ENCODE measurements around the gene AVP.
"Not testable (repeated sequence)": the region's sequence is repeated elsewhere in the genome, so short reads cannot be mapped to it uniquely, and the experiment has no call there.

The AVP gene

DNA sequence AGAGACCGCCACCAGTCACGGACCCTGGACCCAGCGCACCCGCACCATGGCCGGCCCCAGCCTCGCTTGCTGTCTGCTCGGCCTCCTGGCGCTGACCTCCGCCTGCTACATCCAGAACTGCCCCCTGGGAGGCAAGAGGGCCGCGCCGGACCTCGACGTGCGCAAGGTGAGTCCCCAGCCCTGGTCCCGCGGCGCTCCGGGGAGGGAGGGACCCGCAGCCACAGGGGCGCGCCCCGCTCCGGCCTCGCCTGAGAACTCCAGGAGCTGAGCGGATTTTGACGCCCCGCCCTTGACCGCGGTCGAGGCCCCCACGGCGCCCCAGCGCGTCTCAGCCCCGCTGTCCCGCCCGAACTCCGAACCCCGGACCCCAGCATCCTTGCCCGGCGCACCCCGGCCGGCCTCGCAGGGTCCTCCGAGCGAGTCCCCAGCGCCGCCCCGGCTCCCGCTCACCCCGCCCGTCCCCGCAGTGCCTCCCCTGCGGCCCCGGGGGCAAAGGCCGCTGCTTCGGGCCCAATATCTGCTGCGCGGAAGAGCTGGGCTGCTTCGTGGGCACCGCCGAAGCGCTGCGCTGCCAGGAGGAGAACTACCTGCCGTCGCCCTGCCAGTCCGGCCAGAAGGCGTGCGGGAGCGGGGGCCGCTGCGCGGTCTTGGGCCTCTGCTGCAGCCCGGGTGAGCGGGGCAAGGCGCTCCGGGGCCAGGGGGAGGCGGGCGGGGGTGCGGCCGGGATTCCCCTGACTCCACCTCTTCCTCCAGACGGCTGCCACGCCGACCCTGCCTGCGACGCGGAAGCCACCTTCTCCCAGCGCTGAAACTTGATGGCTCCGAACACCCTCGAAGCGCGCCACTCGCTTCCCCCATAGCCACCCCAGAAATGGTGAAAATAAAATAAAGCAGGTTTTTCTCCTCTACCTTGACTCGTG, 12.7 kb downstream of the AVP start, which contains the start of gene OXT:
Gene OXT (plus strand): TSS at position 11 of the 920 bp plus-strand sequence. CDS start 36 bp downstream, at position 47.
- H3K4me3 ChIP-seq (ENCODE audit: low read depth, low read length) = no peak within 1 kb of the TSS
- TF ChIP-seq, protein P1, sequence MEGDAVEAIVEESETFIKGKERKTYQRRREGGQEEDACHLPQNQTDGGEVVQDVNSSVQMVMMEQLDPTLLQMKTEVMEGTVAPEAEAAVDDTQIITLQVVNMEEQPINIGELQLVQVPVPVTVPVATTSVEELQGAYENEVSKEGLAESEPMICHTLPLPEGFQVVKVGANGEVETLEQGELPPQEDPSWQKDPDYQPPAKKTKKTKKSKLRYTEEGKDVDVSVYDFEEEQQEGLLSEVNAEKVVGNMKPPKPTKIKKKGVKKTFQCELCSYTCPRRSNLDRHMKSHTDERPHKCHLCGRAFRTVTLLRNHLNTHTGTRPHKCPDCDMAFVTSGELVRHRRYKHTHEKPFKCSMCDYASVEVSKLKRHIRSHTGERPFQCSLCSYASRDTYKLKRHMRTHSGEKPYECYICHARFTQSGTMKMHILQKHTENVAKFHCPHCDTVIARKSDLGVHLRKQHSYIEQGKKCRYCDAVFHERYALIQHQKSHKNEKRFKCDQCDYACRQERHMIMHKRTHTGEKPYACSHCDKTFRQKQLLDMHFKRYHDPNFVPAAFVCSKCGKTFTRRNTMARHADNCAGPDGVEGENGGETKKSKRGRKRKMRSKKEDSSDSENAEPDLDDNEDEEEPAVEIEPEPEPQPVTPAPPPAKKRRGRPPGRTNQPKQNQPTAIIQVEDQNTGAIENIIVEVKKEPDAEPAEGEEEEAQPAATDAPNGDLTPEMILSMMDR (IDR thresholded peaks at IDR 0.05; ENCODE audit: borderline replicate concordance, insufficient read depth, low read depth, low read length) = no peak

GRCh38 chr20:3071266-3071609, 13.3 kb downstream of the AVP start:
- H3K4me3 ChIP-seq (ENCODE audit: low read depth, low read length) = no peak overlapping the region
- TF ChIP-seq, protein P1 (IDR thresholded peaks at IDR 0.05; ENCODE audit: borderline replicate concordance, insufficient read depth, low read depth, low read length) = no peak

- no peak overlapping the region for H3K4me3 ChIP-seq (ENCODE audit: low read depth, low read length)
- TF ChIP-seq, protein P1 (IDR thresholded peaks at IDR 0.05; ENCODE audit: borderline replicate concordance, insufficient read depth, low read depth, low read length) = no peak
These were observed 13.8 kb downstream of the AVP start for GRCh38 chr20:3070725-3071124.

DNA sequence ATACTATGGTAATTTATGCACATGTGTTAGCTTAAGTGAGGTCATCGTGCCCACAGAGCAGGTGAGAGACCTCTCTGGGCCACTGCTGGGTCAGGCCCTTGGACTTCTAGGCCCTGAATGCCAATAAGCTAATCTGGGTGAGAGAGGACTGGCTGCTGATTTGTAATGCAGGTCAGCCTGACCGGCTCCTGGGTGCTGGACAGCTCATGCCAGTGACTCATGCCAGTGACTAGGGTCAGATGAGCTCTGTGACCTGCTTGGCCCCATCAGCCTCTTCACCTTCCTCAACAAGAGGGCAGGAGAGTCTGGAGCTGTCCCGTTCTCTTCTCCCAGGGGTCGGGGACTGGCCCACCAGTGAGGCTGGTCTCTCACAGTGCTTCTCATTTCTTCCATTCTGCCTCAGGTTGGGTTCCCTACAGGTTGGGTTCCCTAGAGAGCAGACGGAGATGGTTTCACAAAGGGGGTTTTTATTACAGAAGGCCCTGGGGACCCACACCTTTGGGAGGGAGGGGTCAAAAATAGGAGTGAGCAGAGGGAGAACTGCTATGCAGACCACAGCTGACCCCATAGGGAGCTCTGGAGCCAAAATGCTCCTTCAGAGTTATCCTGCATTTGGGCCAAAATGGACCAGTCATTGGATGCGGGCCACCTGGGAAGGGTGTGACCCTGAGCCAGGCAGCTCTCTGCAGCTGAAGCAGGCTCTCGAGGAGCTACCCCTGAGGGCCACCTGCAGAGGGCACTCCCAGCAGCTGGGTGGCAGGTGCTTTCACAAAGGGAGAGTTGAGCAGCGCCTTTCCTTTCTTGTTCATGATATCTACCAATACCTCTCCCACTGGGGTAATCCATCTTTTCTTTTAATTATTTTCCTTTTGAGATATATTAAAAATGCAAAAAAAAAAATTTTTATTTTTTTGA, 15.3 kb downstream of the AVP start:
- H3K4me3 ChIP-seq (ENCODE audit: low read depth, low read length) = no peak overlapping the region
- TF ChIP-seq, protein P1 (IDR thresholded peaks at IDR 0.05; ENCODE audit: borderline replicate concordance, insufficient read depth, low read depth, low read length) = peak; percentile 44; the same call in 1 of the 2 replicates

DNA sequence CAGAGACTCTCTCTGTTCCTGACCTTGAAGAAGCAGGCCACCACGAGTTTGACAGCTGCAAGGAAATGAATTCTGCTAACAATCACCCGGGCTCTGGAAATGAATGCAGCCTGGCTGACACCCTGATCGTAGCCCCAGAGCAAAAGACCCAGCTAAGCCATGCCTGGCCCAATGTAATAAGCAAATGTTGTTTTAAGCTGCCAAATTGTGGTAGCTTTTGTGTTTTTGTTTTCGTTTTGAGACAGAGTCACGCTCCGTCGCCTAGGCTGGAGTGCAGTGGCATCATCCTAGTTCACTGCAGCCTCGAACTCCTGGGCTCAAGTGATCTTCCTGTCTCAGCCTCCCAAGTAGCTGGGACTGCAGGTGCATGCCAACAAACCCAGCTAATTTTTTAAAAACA, 16.4 kb downstream of the AVP start:
- no peak overlapping the region for H3K4me3 ChIP-seq (ENCODE audit: low read depth, low read length)
- TF ChIP-seq, protein P1 (IDR thresholded peaks at IDR 0.05; ENCODE audit: borderline replicate concordance, insufficient read depth, low read depth, low read length) = no peak

GRCh38 chr20:3067139-3068014, 17.1 kb downstream of the AVP start:
- TF ChIP-seq, protein P1 (IDR thresholded peaks at IDR 0.05; ENCODE audit: borderline replicate concordance, insufficient read depth, low read depth, low read length) = no peak
- H3K4me3 ChIP-seq (ENCODE audit: low read depth, low read length) = no peak overlapping the region

DNA sequence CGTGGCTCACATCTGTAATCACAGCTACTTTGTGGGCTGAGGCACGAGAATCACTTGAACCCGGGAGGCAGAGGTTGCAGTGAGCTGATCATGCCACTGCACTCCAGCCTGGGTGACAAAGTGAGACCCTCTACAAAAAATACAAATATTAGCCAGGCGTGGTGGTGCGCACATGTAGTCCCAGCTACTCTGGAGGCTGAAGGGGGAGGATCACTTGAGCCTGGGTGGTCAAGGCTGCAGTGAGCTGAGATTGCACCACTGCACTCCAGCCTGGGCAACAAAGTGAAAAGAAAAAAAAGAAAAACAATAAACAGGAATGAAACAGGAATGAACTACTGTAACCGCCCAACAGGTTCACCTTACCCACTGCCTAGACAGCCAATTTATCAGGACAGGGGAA, 20.4 kb downstream of the AVP start:
- not testable (repeated sequence) for H3K4me3 ChIP-seq (ENCODE audit: low read depth, low read length)

All from GM12875 (cell line).